Hepatocyte (in vitro differentiated cells): ENCODE data around the gene SLC44A1. TPM values are rescaled to one million over a fixed set of nuclear protein-coding genes. Genes with fewer than 3 reads are reported as not detected.
A peak's percentile ranks its signal among the peaks of the same experiment; 100 is the strongest.

Experiments
- DNase-seq: peaks from one replicate; pipeline ENCODE4 v3.0.0-alpha.2; 2016; ENCODE audit warnings: low spot score
- H2AFZ ChIP-seq: fragments of 200-600 bp; sonication (generic); 2 replicates; pipeline ENCODE4 v1.6.0; 2016; ENCODE audit warnings: antibody characterized with exemption, mild to moderate bottlenecking
- H3K27ac ChIP-seq: fragments of 200-600 bp; sonication (generic); 2 replicates; pipeline ENCODE4 v1.5.1; 2016; ENCODE audit warnings: mild to moderate bottlenecking
- H3K27me3 ChIP-seq: fragments of 200-600 bp; sonication (generic); 2 replicates; pipeline ENCODE4 v1.6.1; 2016
- H3K36me3 ChIP-seq: fragments of 200-600 bp; sonication (generic); replicated peaks from 2 replicates; pipeline ENCODE4 v1.5.1; 2016; ENCODE audit warnings: low read depth; ENCODE audit not compliant: insufficient read depth
- H3K4me1 ChIP-seq: fragments of 200-600 bp; sonication (generic); 2 replicates; pipeline ENCODE4 v1.5.1; 2016; ENCODE audit warnings: mild to moderate bottlenecking, moderate library complexity; ENCODE audit not compliant: insufficient read depth
- H3K4me2 ChIP-seq: fragments of 200-600 bp; sonication (generic); 2 replicates; pipeline ENCODE4 v1.6.0; 2016
- H3K4me3 ChIP-seq: fragments of 200-600 bp; sonication (generic); 2 replicates; pipeline ENCODE4 v1.5.1; 2016; ENCODE audit warnings: mild to moderate bottlenecking
- H3K79me2 ChIP-seq: fragments of 200-600 bp; sonication (generic); 2 replicates; pipeline ENCODE4 v1.6.0; 2017; ENCODE audit warnings: mild to moderate bottlenecking
- H3K9me2 ChIP-seq: fragments of 200-600 bp; sonication (generic); replicated peaks from 2 replicates; pipeline ENCODE4 v1.6.0; 2017; ENCODE audit warnings: mild to moderate bottlenecking; ENCODE audit not compliant: insufficient read depth
- H3K9me3 ChIP-seq: fragments of 200-600 bp; sonication (generic); 2 replicates; pipeline ENCODE4 v1.5.1; 2016; ENCODE audit warnings: low read depth, mild to moderate bottlenecking
- H4K20me1 ChIP-seq: fragments of 200-600 bp; sonication (generic); 2 replicates; pipeline ENCODE4 v1.6.0; 2016; ENCODE audit warnings: mild to moderate bottlenecking; ENCODE audit not compliant: insufficient read depth, poor library complexity, severe bottlenecking
- EZH2 ChIP-seq: fragments of 200-600 bp; sonication (generic); IDR thresholded peaks from 2 replicates; pipeline ENCODE4 v1.6.1; 2016; ENCODE audit warnings: antibody characterized with exemption, mild to moderate bottlenecking, borderline replicate concordance
- EZH2phosphoT487 ChIP-seq: fragments of 200-600 bp; sonication (generic); IDR thresholded peaks from one replicate; pipeline ENCODE4 v1.6.1; 2018; ENCODE audit warnings: antibody characterized with exemption, mild to moderate bottlenecking, low read depth, moderate library complexity; ENCODE audit not compliant: unreplicated experiment, severe bottlenecking
- WGBS: methylation state at CpG from one replicate; pipeline ENCODE4 v1.1.6; 2016; ENCODE audit warnings: low lambda C conversion rate; ENCODE audit errors: missing lambda C conversion rate; 5-methylcytosine and 5-hydroxymethylcytosine counted together
- polyA plus RNA-seq: library from polyadenylated mRNA; unstranded; fragments of >200 nt; fragmentation: Nextera tagmentation; extraction: Ambion mirVana; gene quantifications from 2 replicates; pipeline ENCODE4 v1.2.1, GENCODE V29; 2016
- total RNA-seq: library from RNA; depleted of rRNA; stranded (reverse); fragments of >200 nt; gene quantifications from 2 replicates; pipeline ENCODE4 v1.2.3, GENCODE V29; 2014
- TF ChIP-seq, protein P1 (sequence below): fragments of 200-600 bp; sonication (generic); IDR thresholded peaks from 2 replicates; pipeline ENCODE4 v1.5.1; 2016; ENCODE audit warnings: antibody characterized with exemption, mild to moderate bottlenecking; ENCODE audit not compliant: poor library complexity

Gene SLC44A1
- total and polyA plus RNA-seq, 2 experiments from 2014 or later = 31.3 to 64.9 TPM

DNA sequence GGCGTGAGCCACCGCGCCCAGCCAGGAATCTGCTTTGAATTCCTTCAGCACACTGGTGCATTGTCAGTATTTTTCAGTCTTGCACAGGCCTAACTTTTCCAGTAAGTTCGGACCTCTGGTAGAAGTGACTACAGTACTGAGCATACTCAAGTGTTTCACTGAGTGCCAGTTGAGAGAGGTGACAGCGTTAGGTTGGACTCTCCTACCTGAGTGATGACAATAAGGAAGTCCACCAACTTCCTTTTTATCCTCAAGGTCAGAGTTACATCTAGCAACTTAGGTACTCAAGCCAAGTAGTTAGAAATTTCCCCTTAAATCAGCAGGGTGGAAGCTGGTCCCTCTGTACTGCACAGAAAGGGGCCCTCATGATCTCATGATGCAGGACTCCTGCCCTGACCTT lies 177.4 kb downstream of the SLC44A1 start:
- Histone ChIP-seq H4K20me1 (no peaks in the 10 kb centered on the region), H3K27ac (no peak overlapping the region), H3K9me3 (no peaks in the 10 kb centered on the region), H3K27me3 (no peaks in the 10 kb centered on the region), H3K9me2 (no peaks in the 10 kb centered on the region), H3K79me2 (no peaks in the 10 kb centered on the region), H3K36me3 (no peaks in the 10 kb centered on the region), H2AFZ (no peak overlapping the region), H3K4me1 (no peaks in the 10 kb centered on the region), H3K4me3 (no peak overlapping the region), H3K4me2 (no peak overlapping the region)
- DNase-seq = no peak
- WGBS = 93% methylated on average over 5 of the region's 5 CpGs
- TF ChIP-seq, protein P1, sequence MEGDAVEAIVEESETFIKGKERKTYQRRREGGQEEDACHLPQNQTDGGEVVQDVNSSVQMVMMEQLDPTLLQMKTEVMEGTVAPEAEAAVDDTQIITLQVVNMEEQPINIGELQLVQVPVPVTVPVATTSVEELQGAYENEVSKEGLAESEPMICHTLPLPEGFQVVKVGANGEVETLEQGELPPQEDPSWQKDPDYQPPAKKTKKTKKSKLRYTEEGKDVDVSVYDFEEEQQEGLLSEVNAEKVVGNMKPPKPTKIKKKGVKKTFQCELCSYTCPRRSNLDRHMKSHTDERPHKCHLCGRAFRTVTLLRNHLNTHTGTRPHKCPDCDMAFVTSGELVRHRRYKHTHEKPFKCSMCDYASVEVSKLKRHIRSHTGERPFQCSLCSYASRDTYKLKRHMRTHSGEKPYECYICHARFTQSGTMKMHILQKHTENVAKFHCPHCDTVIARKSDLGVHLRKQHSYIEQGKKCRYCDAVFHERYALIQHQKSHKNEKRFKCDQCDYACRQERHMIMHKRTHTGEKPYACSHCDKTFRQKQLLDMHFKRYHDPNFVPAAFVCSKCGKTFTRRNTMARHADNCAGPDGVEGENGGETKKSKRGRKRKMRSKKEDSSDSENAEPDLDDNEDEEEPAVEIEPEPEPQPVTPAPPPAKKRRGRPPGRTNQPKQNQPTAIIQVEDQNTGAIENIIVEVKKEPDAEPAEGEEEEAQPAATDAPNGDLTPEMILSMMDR = no peak
- TF ChIP-seq EZH2phosphoT487 = no peak

- no peak overlapping the region for H3K4me3 ChIP-seq
- no peaks in the 10 kb centered on the region for H3K4me1 ChIP-seq
- no peaks in the 10 kb centered on the region for H3K27me3 ChIP-seq
- no peaks in the 10 kb centered on the region for H3K9me3 ChIP-seq
- H3K36me3 ChIP-seq = no peaks in the 10 kb centered on the region
- WGBS = 42% methylated on average over 2 of the region's 2 CpGs
- H3K4me2 ChIP-seq = no peak overlapping the region
- H4K20me1 ChIP-seq = no peaks in the 10 kb centered on the region
- no peak for DNase-seq
- TF ChIP-seq, protein P1 = peak; percentile 52
- TF ChIP-seq EZH2 = no peak
- H3K27ac ChIP-seq = no peak overlapping the region
- no peak overlapping the region for H2AFZ ChIP-seq
- H3K79me2 ChIP-seq = no peaks in the 10 kb centered on the region
- no peaks in the 10 kb centered on the region for H3K9me2 ChIP-seq
Measured at GRCh38 chr9:105425816-105426433, 181.5 kb downstream of the SLC44A1 start.

GRCh38 chr9:105426657-105427056 lies 182.2 kb downstream of the SLC44A1 start:
- H3K9me3 ChIP-seq = no peaks in the 10 kb centered on the region
- H2AFZ ChIP-seq = no peak overlapping the region
- no peak for TF ChIP-seq EZH2phosphoT487
- TF ChIP-seq, protein P1 = no peak
- TF ChIP-seq EZH2 = no peak
- H3K4me1 ChIP-seq = peaks cover 6% of the 10 kb centered on the region
- 93% methylated on average over 3 of the region's 3 CpGs for WGBS
- no peaks in the 10 kb centered on the region for H3K9me2 ChIP-seq
- H3K4me2 ChIP-seq = no peak overlapping the region
- H3K79me2 ChIP-seq = no peaks in the 10 kb centered on the region
- H4K20me1 ChIP-seq = no peaks in the 10 kb centered on the region
- no peaks in the 10 kb centered on the region for H3K36me3 ChIP-seq
- H3K27me3 ChIP-seq = no peaks in the 10 kb centered on the region
- H3K27ac ChIP-seq = no peak overlapping the region
- no peak for DNase-seq
- H3K4me3 ChIP-seq = no peak overlapping the region
